ENCODE data around the gene DPEP1.

The DPEP1 gene

GRCh38 chr16:89600427-89600826 is 13.0 kb upstream of the DPEP1 start:
- DNase-seq, result no peak

GRCh38 chr16:89600956-89601355 is 12.5 kb upstream of the DPEP1 start:
- DNase-seq, result no peak

- DNase-seq, result no peak
Measured at GRCh38 chr16:89601906-89602272, 11.6 kb upstream of the DPEP1 start.

- peak; percentile 74 to 77 for DNase-seq
Measured at GRCh38 chr16:89602273-89602951, 11.0 kb upstream of the DPEP1 start.

GRCh38 chr16:89602952-89603590 is 10.4 kb upstream of the DPEP1 start:
- DNase-seq, result no peak

GRCh38 chr16:89604764-89605163 is 8.7 kb upstream of the DPEP1 start:
- DNase-seq, result no peak

GRCh38 chr16:89605186-89605970 is 8.1 kb upstream of the DPEP1 start:
- DNase-seq, result no peak

- DNase-seq, result no peak
Measured at GRCh38 chr16:89606006-89606405, 7.4 kb upstream of the DPEP1 start.

GRCh38 chr16:89607453-89607852 is 6.0 kb upstream of the DPEP1 start:
- DNase-seq, result no peak

- no peak for DNase-seq
Measured at GRCh38 chr16:89607937-89608740, 5.3 kb upstream of the DPEP1 start.

- no peak for DNase-seq
Measured at GRCh38 chr16:89610108-89610453, 3.4 kb upstream of the DPEP1 start.

GRCh38 chr16:89612415-89613166 is 851 bp upstream of the DPEP1 start:
- no peak for DNase-seq

- DNase-seq, result no peak
Measured at GRCh38 chr16:89613954-89614459, 565 bp downstream of the DPEP1 start.

GRCh38 chr16:89615176-89615575 is 1.7 kb downstream of the DPEP1 start:
- no peak for DNase-seq

GRCh38 chr16:89615596-89616090 is 2.2 kb downstream of the DPEP1 start:
- peak in 1 of 2 donors; percentile 40 for DNase-seq

- no peak for DNase-seq
Measured at GRCh38 chr16:89616623-89617022, 3.2 kb downstream of the DPEP1 start.

GRCh38 chr16:89617036-89617435 is 3.6 kb downstream of the DPEP1 start:
- no peak for DNase-seq

- no peak for DNase-seq
Measured at GRCh38 chr16:89618109-89618998, 4.9 kb downstream of the DPEP1 start.

GRCh38 chr16:89619840-89620239 is 6.4 kb downstream of the DPEP1 start:
- no peak for DNase-seq

GRCh38 chr16:89620406-89620841 is 7.0 kb downstream of the DPEP1 start:
- DNase-seq, result no peak

GRCh38 chr16:89621136-89621697 is 7.8 kb downstream of the DPEP1 start:
- no peak for DNase-seq
